Stimulated activated CD8-positive, alpha-beta memory T cell treated with anti-CD3 and anti-CD28 coated beads, Interleukin-15, amount 100 ng/mL, for 48 hours (primary cell): Measurements from ENCODE around the gene ITGB4.

ENCODE experiments used
- DNase-seq, 2 donors: peaks; one replicate each; pipeline ENCODE4 v3.0.0-alpha.2; 2020; ENCODE audit warnings: low read depth in 2 of 2

The ITGB4 gene

GRCh38 chr17:75731086-75731715 lies 9.9 kb downstream of the ITGB4 start:
- no peak for DNase-seq

GRCh38 chr17:75731716-75732498 lies 10.6 kb downstream of the ITGB4 start:
- no peak for DNase-seq

GRCh38 chr17:75733471-75733870 lies 12.2 kb downstream of the ITGB4 start:
- DNase-seq, result no peak

GRCh38 chr17:75734674-75735294 lies 13.5 kb downstream of the ITGB4 start:
- no peak for DNase-seq

- DNase-seq, result no peak
Measured at GRCh38 chr17:75736173-75736835, 15.0 kb downstream of the ITGB4 start.

GRCh38 chr17:75737133-75737962 lies 16.1 kb downstream of the ITGB4 start:
- no peak for DNase-seq

GRCh38 chr17:75738218-75738802 lies 17.1 kb downstream of the ITGB4 start:
- peak in 1 of 2 donors; percentile 30 for DNase-seq

GRCh38 chr17:75739174-75739573 lies 17.9 kb downstream of the ITGB4 start:
- no peak for DNase-seq

GRCh38 chr17:75739801-75740200 lies 18.5 kb downstream of the ITGB4 start:
- no peak for DNase-seq

- DNase-seq, result no peak
Measured at GRCh38 chr17:75740215-75740614, 19.0 kb downstream of the ITGB4 start.

GRCh38 chr17:75740631-75741077 lies 19.4 kb downstream of the ITGB4 start:
- DNase-seq, result no peak

GRCh38 chr17:75742337-75742736 lies 21.1 kb downstream of the ITGB4 start:
- DNase-seq, result no peak

GRCh38 chr17:75743625-75744206 lies 22.5 kb downstream of the ITGB4 start:
- no peak for DNase-seq

- DNase-seq, result no peak
Measured at GRCh38 chr17:75748706-75749105, 27.4 kb downstream of the ITGB4 start.

- DNase-seq, result peak; percentile 73 to 74
Measured at GRCh38 chr17:75749545-75750389, 28.5 kb downstream of the ITGB4 start.

- no peak for DNase-seq
Measured at GRCh38 chr17:75750661-75751423, 29.6 kb downstream of the ITGB4 start.

- DNase-seq, result no peak
Measured at GRCh38 chr17:75751676-75752404, 30.6 kb downstream of the ITGB4 start.

GRCh38 chr17:75752405-75752709 lies 31.1 kb downstream of the ITGB4 start:
- DNase-seq, result no peak
